GM18519 (cell line): ENCODE data around the gene ZNF287.
A peak's percentile ranks its signal among the peaks of the same experiment; 100 is the strongest.
"Not testable (repeated sequence)": the region's sequence is repeated elsewhere in the genome, so short reads cannot be mapped to it uniquely, and the experiment has no call there.

Experiments used
- ATAC-seq: cut with Tn5 transposase; IDR thresholded peaks from one replicate; pipeline ENCODE4 v1.9.1; 2021; ENCODE audit warnings: mild to moderate bottlenecking, moderate library complexity; ENCODE audit not compliant: unreplicated experiment, low FRiP score

The ZNF287 gene

GRCh38 chr17:16568541-16569357 is at the start of gene ZNF287:
ZNF287 (minus strand) TSS chr17:16569204; CDS start chr17:16567731, 1,473 bp downstream.
- peak; percentile 81 for ATAC-seq

- ATAC-seq: no peak
These were observed 48.6 kb upstream of the ZNF287 start for GRCh38 chr17:16617481-16618060.

- ATAC-seq: no peak
These were observed 30.5 kb upstream of the ZNF287 start for GRCh38 chr17:16599537-16599936.

GRCh38 chr17:16593356-16594102 is 24.5 kb upstream of the ZNF287 start:
- ATAC-seq: no peak

- ATAC-seq: no peak
These were observed 20.3 kb upstream of the ZNF287 start for GRCh38 chr17:16589097-16589969.

GRCh38 chr17:16585796-16586195 is 16.8 kb upstream of the ZNF287 start:
- ATAC-seq: no peak

GRCh38 chr17:16584273-16584995 is 15.4 kb upstream of the ZNF287 start:
- no peak for ATAC-seq

GRCh38 chr17:16583781-16584180 is 14.8 kb upstream of the ZNF287 start:
- no peak for ATAC-seq

- no peak for ATAC-seq
These were observed 4.5 kb upstream of the ZNF287 start for GRCh38 chr17:16573466-16573865.

GRCh38 chr17:16569358-16569712 is 331 bp upstream of the ZNF287 start:
- peak; percentile 19 for ATAC-seq

- ATAC-seq: no peak
These were observed 16.4 kb downstream of the ZNF287 start for GRCh38 chr17:16552637-16553045.

GRCh38 chr17:16551878-16552636 is 16.9 kb downstream of the ZNF287 start:
- no peak for ATAC-seq

GRCh38 chr17:16537130-16537458 is 31.9 kb downstream of the ZNF287 start:
- ATAC-seq: no peak

- no peak for ATAC-seq
These were observed 34.8 kb downstream of the ZNF287 start for GRCh38 chr17:16534236-16534635.

GRCh38 chr17:16529906-16530305 is 39.1 kb downstream of the ZNF287 start:
- ATAC-seq: no peak

- ATAC-seq: no peak
These were observed 41.7 kb downstream of the ZNF287 start for GRCh38 chr17:16527298-16527697.

- not testable (repeated sequence) for ATAC-seq
These were observed 43.4 kb downstream of the ZNF287 start for GRCh38 chr17:16525556-16525955.

- ATAC-seq: peak; percentile 64
These were observed 47.8 kb downstream of the ZNF287 start for GRCh38 chr17:16521070-16521727.

GRCh38 chr17:16519021-16519420 is 50.0 kb downstream of the ZNF287 start:
- ATAC-seq: no peak
